ENCODE measurements around the gene IDUA. TPM values are rescaled to one million over a fixed set of nuclear protein-coding genes. Genes with fewer than 3 reads are reported as not detected.
"Not testable (repeated sequence)": the region's sequence is repeated elsewhere in the genome, so short reads cannot be mapped to it uniquely, and the experiment has no call there.

The IDUA gene
- polyA plus RNA-seq, 1 donor: 16.5 TPM

DNA sequence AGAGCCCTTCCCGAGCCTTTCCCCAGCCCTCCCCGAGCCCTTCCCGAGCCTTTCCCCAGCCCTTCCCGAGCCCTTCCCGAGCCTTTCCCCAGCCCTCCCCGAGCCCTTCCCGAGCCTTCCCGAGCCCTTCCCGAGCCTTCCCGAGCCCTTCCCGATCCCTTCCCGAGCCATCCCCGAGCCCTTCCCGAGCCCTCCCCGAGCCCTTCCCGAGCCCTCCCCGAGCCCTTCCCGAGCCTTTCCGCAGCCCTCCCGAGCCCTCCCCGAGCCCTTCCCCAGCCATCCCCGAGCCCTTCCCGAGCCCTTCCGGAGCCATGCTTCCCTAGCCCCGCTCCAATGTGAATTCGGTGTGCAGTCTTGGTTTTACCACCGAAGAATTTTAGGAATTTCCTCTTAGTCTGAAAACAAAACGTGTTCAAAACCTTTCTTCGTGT, 59.8 kb downstream of the IDUA start:
- DNase-seq: peak; percentile 87

DNA sequence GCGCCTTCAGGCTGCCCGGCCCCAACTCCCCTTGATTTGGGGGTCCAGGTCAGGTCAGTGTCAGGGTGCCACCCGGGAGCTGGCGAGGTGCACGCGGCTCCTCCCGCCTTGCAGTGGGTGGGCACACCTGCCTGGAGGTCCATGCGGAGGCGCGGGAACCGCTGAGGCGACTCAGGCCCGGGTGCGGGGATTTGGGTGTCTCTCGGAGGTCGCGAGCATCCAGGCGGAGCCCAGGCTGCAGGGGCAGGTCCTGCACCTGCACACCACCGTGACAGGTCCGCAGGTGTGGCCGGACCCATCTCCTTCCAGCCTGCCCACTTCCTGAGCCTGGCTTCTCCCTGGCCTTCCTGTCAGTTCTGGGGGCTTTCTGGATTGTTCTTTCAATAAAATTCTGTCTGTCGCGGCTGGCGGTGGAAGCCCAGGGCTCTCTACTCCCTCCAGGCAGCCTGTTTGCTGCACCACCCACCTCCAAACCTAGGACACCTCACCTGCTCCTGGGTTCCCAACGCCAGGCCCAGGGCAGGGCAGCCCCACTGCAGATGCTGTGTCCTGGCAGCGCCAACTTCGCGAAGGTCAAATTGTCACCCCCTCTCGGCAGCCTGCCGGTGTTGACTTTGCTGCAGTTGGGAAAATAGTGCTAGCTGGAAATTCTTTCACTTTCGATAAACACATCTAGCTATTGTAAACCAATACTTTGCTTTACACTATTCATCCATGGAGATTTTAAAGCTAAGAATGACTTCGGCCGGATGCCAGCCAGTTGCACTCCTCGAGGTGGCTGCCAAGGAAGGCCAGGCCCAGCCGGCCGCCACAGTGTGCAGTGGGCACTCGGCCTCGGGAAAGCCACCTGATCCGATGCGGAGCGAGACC, 60.5 kb downstream of the IDUA start:
- no peak for DNase-seq

DNA sequence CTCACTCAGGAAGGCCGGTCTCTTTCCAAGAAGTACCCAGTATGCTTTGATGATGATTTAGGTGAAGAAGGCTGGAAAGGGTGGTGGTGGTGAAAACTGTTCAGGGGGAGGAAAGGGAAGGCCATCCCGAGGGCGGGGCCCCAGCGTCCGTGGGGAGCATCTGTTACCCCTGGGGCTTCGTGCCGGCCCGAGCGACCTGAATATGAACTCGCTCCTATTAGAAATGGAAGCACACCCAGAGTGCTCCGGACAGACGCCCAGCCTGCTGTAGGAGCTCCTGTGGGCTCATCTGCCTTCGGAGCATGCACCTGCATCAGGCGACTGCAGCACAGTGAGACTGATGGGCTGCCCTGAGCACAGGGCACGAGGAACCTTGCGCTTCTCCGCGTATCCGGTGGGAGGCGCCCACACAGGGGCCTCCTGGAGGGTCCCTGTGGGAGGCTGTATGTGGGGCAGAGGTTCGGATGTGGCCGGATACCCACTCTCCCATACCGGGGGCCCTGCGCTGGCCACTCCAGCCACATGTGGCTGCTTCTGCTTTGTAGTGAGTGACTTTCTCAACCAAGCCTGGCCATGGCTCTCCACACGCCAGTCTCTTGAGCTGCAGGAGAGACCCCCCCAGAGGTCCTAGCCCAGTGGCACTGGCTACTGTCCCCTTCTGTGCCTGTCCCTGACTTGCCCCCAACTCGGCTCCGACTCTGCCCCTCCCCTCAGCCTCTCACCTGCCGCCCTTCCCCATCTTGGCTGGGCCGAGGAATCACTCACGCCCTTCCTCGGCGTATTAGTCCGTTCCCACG, 61.3 kb downstream of the IDUA start:
- no peak for DNase-seq

DNA sequence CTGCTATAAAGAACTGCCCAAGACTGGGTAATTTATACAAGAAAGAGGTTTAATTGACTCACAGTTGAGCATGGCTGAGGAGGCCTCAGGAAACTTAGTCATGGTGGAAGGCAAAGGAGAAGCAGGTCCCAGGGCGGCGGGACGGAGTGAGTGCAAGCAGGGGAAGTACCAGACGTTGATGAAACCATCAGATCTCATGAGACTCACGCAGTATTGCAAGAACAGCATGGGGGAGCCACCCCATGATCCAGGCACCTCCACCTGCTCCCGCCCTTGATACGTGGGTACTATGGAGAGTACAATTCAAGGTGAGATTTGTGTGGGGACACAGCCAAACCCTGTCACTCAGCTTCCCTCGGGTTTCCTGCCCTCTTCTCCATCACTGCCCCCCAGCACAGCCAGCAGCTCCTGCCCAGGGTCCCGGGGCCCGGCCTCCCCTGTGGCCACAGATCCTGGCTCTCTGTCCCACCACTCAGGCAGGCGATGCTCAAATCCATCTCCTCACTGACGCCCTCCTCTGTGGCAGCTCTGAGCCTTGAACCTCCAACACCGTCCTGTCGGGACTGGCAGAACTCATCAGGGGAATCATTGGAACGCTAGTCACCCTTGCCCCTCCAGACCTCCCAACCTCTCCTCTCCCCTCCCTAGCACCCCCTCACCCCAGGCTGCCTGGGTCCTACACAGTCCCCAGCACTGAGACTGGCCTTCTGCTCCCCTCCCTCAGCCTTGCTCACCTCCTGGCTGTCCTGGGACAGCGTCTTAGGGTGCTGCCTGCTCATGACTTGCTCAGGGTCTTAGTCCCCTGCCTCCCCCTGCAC, 62.1 kb downstream of the IDUA start:
- no peak for DNase-seq

DNA sequence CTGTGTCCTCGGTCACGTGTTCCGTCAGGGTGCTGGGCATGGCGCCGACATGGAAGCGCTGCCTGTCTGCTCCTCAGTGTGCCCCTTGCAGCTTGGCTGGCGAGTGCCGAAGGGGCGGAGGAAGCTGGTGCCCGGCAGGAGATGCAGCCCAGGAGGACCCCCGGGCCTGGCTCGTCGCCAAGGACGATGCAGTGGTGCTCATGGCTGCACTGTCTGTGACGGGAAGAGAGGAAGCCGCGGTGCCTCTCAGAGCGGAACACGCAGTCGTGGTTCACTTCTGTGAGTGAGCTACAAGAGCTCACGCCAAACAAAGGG, 62.7 kb downstream of the IDUA start:
- DNase-seq: no peak

DNA sequence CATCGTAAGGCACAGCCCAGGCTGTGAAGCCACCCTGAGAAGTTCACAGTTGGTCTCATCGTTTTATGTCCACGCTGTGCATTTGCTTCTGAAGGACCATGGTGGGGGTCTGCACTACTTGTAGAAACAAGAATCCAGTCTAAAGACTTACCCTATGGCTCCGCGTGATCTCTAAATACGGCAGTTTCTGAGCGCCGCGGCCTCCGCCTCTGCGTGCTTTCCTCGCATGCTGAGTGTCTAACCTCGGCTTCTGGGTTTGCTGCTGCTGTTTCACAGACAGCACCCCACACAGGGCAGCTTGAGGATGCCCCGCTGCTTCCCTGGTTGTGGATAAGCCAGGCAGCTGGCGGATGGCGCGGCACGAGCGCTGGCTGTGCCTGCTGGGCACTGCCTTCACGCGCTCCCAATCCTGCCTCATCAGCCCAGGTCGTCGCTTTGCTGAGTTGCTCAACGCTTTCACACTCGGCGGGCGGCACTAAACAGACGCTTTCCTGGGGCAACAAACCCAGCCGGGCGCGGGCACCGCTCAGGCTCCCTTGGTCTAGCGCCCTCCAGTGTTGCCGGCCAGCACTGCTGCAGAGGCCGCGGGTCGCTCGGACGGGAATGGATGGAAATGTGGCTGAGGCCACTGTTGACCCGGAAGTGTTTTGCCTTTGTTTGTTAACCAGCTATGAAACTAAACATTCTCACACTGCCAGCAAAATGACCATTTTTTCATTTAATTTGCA, 63.8 kb downstream of the IDUA start:
- DNase-seq: no peak

DNA sequence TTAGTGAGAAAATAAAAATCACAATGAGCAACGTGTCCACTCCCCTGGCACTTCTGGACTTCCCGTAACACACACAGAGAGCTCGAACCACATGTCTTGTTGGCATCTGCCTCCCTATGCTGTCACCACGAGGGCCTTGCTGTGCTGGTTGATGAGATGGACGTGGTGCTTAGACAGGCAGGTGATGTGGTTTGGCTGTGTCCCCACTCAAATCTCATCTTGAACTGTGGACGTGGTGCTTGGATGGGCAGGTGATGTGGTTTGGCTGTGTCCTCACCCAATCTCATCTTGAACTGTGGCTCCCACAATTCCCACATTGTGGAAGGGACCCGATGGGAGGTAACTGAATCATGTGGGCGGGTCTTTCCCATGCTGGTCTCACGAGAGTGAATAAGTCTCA, 64.6 kb downstream of the IDUA start:
- DNase-seq: no peak

DNA sequence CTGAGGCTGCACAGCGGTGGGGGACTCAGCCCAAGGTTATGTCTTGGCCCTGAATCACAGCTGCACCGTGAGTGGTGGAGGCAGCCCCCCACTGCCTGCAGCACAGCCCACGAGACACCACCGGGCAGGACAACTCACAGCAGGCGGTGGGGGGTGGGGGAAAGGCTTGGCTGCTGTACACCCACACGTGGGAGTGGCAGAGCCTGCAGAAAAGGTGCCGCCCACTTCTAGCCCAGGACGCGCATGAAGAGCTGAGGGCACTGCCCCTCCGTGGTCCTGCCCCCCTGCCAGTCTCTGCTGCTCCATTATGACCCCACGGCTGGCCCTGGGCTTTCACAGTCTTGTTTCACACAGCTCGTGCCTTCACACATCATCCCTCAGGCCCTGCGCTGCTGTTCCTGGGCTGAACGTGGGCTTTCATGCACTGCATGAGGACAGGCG, 65.4 kb downstream of the IDUA start:
- no peak for DNase-seq

DNA sequence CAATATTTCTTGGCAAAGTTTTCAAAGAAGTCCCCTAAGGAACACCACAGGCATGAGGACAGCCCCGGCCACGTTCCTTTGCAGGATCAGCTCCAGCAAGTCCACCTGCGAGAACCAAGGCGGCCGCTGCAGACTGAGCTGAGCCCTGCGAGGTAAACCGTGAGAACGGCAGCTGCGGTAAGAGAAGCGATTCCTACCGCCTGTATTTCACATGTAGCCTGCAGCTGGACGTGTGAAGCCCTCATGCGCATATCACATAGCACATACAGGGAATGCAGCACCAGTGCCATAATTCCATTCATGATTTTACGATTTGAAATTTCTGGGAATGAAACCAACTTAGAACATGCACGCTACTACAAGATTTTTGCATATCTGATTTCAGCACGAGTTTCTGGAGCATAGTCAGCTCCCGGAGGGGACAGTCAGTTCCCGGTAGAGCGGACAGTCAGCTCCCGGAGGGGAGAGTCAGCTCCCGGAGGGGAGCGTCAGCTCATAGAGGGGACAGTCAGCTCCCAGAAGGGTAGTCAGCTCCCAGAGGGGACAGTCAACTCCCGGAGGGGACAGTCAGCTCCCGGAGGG, 66.3 kb downstream of the IDUA start:
- DNase-seq: no peak

DNA sequence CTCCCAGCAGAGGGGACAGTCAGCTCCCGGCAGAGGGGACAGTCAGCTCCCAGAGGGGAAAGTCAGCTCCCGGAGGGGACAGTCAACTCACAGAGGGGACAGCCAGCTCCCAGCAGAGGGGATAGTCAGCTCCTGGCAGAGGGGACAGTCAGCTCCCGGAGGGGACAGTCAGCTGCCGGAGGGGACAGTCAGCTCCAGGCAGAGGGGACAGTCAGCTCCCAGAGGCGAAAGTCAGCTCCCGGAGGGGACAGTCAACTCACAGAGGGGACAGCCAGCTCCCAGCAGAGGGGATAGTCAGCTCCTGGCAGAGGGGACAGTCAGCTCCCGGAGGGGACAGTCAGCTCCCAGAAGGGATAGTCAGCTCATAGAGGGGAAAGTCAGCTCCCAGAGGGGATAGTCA, 67.0 kb downstream of the IDUA start:
- not testable (repeated sequence) for DNase-seq

Other genes with a start within 250 kb of the IDUA start
- gene CPLX1, start 160.9 kb upstream of the IDUA start, polyA plus RNA-seq (ENCODE audit: insufficient read length): 0.28 TPM
- gene GAK, start 54.7 kb upstream of the IDUA start, polyA plus RNA-seq (ENCODE audit: insufficient read length): 43.2 TPM
- gene TMEM175, start 54.6 kb upstream of the IDUA start, polyA plus RNA-seq (ENCODE audit: insufficient read length): 22.1 TPM
- 6.5 TPM for gene DGKQ, start 13.5 kb upstream of the IDUA start, polyA plus RNA-seq (ENCODE audit: insufficient read length)
- 6.0 TPM for gene SLC26A1, start 6.4 kb downstream of the IDUA start, polyA plus RNA-seq (ENCODE audit: insufficient read length)
- gene FGFRL1, start 24.6 kb downstream of the IDUA start, polyA plus RNA-seq (ENCODE audit: insufficient read length): 297 TPM
- 3.6 TPM for gene RNF212, start 126.5 kb downstream of the IDUA start, polyA plus RNA-seq (ENCODE audit: insufficient read length)
- gene SPON2, start 185.5 kb downstream of the IDUA start, polyA plus RNA-seq (ENCODE audit: insufficient read length): 48.0 TPM